Naive B cell (primary cell): ENCODE measurements around the gene LMTK2. TPM values are rescaled to one million over a fixed set of nuclear protein-coding genes. Genes with fewer than 3 reads are reported as not detected.

ENCODE experiments used
- ATAC-seq, 2 donors: fragments of 150-1000 bp; cut with Tn5 transposase; 2 replicates each; pipeline ENCODE4 v1.10.0; 2021; ENCODE audit warnings: low read depth in 2 of 2, mild to moderate bottlenecking in 2 of 2, moderate library complexity in 2 of 2
- DNase-seq: peaks from one replicate; pipeline ENCODE4 v3.0.0; 2022
- H3K27ac Mint-ChIP-seq, 6 donors: one replicate each; pipeline ENCODE4 v1.8.0; 2020 to 2022; ENCODE audit warnings: mild to moderate bottlenecking in 6 of 6, mixed read lengths in 6 of 6, moderate library complexity in 5 of 6, inconsistent platforms in 2 of 6
- H3K27me3 Mint-ChIP-seq, 3 donors: one replicate each; pipeline ENCODE4 v1.8.0; 2021 to 2022; ENCODE audit warnings: mixed read lengths in 3 of 3, mild to moderate bottlenecking in 1 of 3
- H3K36me3 Mint-ChIP-seq, 2 donors: one replicate each; pipeline ENCODE4 v1.8.0; 2020 to 2022; ENCODE audit warnings: mixed read lengths in 2 of 2, inconsistent platforms in 1 of 2, mild to moderate bottlenecking in 1 of 2
- H3K4me1 Mint-ChIP-seq, 3 donors: one replicate each; pipeline ENCODE4 v1.8.0; 2020 to 2022; ENCODE audit warnings: mixed read lengths in 3 of 3, inconsistent platforms in 1 of 3, mild to moderate bottlenecking in 1 of 3, moderate library complexity in 1 of 3
- H3K4me3 Mint-ChIP-seq, 8 donors: one replicate each; pipeline ENCODE4 v1.8.0; 2020 to 2022; ENCODE audit warnings: mild to moderate bottlenecking in 8 of 8, mixed read lengths in 8 of 8, moderate library complexity in 8 of 8, inconsistent platforms in 2 of 8
- H3K9me3 Mint-ChIP-seq, 7 donors: one replicate each; pipeline ENCODE4 v1.8.0; 2020 to 2022; ENCODE audit warnings: mixed read lengths in 7 of 7, mild to moderate bottlenecking in 5 of 7, inconsistent platforms in 2 of 7, moderate library complexity in 1 of 7
- polyA plus RNA-seq, 6 donors: library from polyadenylated mRNA; unstranded; fragments of 300-500 nt; fragmentation: Illumina TruSeq; gene quantifications; one replicate each; pipeline ENCODE4 v1.2.3, GENCODE V29; 2021; ENCODE audit warnings: low read depth in 6 of 6

The LMTK2 gene
- polyA plus RNA-seq, 6 donors from 2014 or later = 1.4 to 3.5 (median 2.0) TPM

GRCh38 chr7:98177553-98177952, 70.9 kb downstream of the LMTK2 start:
- ATAC-seq (no peak), DNase-seq (no peak)
- Mint-ChIP-seq H3K4me3 (no peak overlapping the region), H3K27me3 (no peaks in the 10 kb centered on the region), H3K9me3 (no peaks in the 10 kb centered on the region), H3K4me1 (no peaks in the 10 kb centered on the region), H3K27ac (no peak overlapping the region), H3K36me3 (peaks cover 12 to 14% of the 10 kb centered on the region in 2 donors)

DNA sequence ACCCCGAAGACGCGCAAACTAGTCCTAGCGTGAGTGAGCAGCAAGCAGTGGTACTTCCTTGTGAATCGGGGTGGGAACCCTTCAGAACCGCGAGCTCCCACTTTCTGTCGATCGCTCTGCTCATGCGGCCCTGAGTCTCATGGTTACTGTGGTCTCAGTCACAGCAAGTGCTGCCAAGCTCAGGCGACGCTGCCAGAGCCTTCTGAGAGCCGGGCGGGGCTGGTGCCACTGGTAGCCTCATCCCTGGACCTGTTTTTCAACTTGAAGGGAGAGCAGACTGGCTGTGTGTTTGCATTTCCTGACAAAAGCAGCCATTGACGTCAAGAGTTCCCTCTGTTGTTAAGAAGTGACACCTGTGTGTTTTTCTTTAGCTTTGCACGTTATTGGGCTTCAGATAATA, 71.7 kb downstream of the LMTK2 start:
- ATAC-seq (no peak), DNase-seq (no peak)
- Mint-ChIP-seq H3K27me3 (no peaks in the 10 kb centered on the region), H3K4me1 (no peaks in the 10 kb centered on the region), H3K27ac (no peak overlapping the region), H3K4me3 (no peak overlapping the region), H3K36me3 (peaks cover 12 to 14% of the 10 kb centered on the region in 2 donors), H3K9me3 (no peaks in the 10 kb centered on the region)

GRCh38 chr7:98178762-98179490, 72.3 kb downstream of the LMTK2 start:
- H3K36me3 Mint-ChIP-seq = peaks cover 12 to 14% of the 10 kb centered on the region in 2 donors
- H3K9me3 Mint-ChIP-seq = peaks cover 0 to 1% (median 0%) of the 10 kb centered on the region in 7 donors
- no peak overlapping the region for H3K4me3 Mint-ChIP-seq
- H3K27ac Mint-ChIP-seq = no peak overlapping the region
- no peaks in the 10 kb centered on the region for H3K27me3 Mint-ChIP-seq
- H3K4me1 Mint-ChIP-seq = no peaks in the 10 kb centered on the region
- ATAC-seq = no peak
- no peak for DNase-seq

DNA sequence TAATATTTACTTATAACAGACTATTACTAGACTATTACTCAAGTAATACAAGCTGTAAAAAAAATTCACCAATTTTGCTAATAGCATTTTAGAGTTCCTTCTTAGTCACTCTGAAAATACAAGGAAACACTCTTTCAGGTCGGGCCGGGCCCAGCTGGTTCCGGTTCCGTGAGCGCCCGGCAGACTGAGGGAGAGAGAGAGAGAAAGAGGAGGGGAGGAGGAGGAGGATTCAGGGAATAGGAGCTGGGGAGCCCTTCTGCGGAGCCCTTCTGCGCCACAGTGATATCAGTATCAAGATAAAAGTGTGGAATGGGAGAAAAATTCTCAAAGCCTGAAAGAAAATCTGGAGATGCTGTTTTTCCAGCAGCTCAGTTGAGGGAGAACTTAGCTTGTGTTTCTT, 74.1 kb downstream of the LMTK2 start:
- H3K27ac Mint-ChIP-seq = no peak overlapping the region
- no peak overlapping the region for H3K4me3 Mint-ChIP-seq
- H3K4me1 Mint-ChIP-seq = no peaks in the 10 kb centered on the region
- H3K27me3 Mint-ChIP-seq = no peaks in the 10 kb centered on the region
- no peak for ATAC-seq
- H3K9me3 Mint-ChIP-seq = peaks cover 0 to 1% (median 0%) of the 10 kb centered on the region in 7 donors
- H3K36me3 Mint-ChIP-seq = peaks cover 0 to 10% of the 10 kb centered on the region in 2 donors
- no peak for DNase-seq

DNA sequence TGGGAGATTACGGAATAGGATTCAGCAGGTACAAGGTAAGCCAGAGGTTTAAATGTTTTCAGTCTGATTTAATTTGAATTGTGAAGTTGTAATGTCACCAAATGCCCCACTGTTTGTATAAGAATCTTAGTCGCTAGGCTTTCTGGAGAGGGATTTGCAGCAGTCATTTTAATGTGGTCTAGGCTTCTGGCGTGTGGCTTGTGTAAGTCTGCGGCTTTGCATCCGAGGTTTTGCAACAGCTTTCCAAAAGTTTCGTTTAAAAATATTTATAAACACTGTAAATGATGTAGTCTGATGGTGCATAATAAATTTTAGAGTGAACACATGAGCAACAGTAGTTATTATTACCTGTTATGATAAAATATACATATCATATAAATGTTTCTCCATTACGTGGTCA, 78.4 kb downstream of the LMTK2 start:
- H3K9me3 Mint-ChIP-seq = peaks cover 0 to 4% (median 1%) of the 10 kb centered on the region in 7 donors
- H3K4me1 Mint-ChIP-seq = peaks cover 5 to 18% (median 17%) of the 10 kb centered on the region in 3 donors
- H3K36me3 Mint-ChIP-seq = peaks cover 17 to 23% of the 10 kb centered on the region in 2 donors
- no peak for DNase-seq
- H3K27me3 Mint-ChIP-seq = peaks cover 0 to 5% (median 0%) of the 10 kb centered on the region in 3 donors
- no peak for ATAC-seq
- no peak overlapping the region for H3K4me3 Mint-ChIP-seq
- H3K27ac Mint-ChIP-seq = no peak overlapping the region

GRCh38 chr7:98186452-98187137, 79.9 kb downstream of the LMTK2 start:
- H3K9me3 Mint-ChIP-seq = peaks cover 0 to 4% (median 1%) of the 10 kb centered on the region in 7 donors
- peaks cover 20 to 30% of the 10 kb centered on the region in 2 donors for H3K36me3 Mint-ChIP-seq
- H3K27me3 Mint-ChIP-seq = peaks cover 0 to 6% (median 5%) of the 10 kb centered on the region in 3 donors
- peak overlapping the region in 1 of 6 donors; percentile 65 for H3K27ac Mint-ChIP-seq
- DNase-seq (no peak), ATAC-seq (peak in 1 of 2 donors; percentile 18)
- no peak overlapping the region for H3K4me3 Mint-ChIP-seq
- peaks cover 5 to 23% (median 17%) of the 10 kb centered on the region in 3 donors for H3K4me1 Mint-ChIP-seq

DNA sequence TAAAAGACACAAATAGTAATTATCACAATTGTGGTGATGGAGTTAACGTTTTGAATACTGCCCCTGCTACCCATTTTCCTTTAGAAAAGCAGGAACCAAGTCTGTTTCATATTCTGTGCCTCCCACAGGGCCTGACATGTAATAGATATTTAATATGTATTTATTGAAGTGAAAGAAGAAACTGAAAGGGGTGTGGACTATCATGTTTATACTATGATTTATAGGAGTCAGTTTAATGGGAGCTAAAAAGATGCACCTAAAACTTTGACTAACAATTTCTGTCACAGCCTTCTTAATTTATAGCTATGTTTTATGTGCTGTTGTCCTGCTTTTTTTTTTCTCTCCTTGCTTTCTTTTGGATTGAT, 80.5 kb downstream of the LMTK2 start:
- H3K36me3 Mint-ChIP-seq = peaks cover 25 to 30% of the 10 kb centered on the region in 2 donors
- no peak overlapping the region for H3K27ac Mint-ChIP-seq
- peak; percentile 38 to 77 for ATAC-seq
- peaks cover 0 to 6% (median 5%) of the 10 kb centered on the region in 3 donors for H3K27me3 Mint-ChIP-seq
- no peak overlapping the region for H3K4me3 Mint-ChIP-seq
- H3K4me1 Mint-ChIP-seq = peaks cover 5 to 23% (median 17%) of the 10 kb centered on the region in 3 donors
- no peak for DNase-seq
- H3K9me3 Mint-ChIP-seq = peaks cover 0 to 4% (median 1%) of the 10 kb centered on the region in 7 donors

DNA sequence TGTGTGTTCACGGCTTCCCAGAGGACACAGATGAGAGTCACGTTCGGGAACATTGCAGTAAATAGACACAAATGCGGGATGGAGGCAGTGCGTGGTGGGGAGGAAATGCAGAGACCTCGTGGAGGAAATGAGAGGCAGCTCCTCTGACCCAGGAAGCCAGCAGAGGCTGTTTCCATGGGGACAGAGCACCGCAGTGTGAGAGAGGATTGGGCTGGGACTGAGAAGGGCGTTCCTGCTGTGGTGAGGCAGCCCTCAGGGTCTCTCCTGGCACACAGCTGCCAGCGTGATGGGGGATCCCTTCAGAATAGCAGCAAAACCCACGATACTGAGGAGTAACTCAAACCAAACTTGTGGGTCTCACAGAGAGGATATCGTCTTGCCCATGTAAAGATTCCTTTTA, 82.9 kb downstream of the LMTK2 start:
- ATAC-seq = no peak
- Mint-ChIP-seq H3K27me3 (peaks cover 0 to 6% (median 5%) of the 10 kb centered on the region in 3 donors), H3K36me3 (peaks cover 28 to 39% of the 10 kb centered on the region in 2 donors), H3K4me3 (peak overlapping the region in 1 of 8 donors; percentile 40), H3K27ac (no peak overlapping the region), H3K4me1 (peaks cover 5 to 23% (median 17%) of the 10 kb centered on the region in 3 donors), H3K9me3 (peaks cover 0 to 4% (median 0%) of the 10 kb centered on the region in 7 donors)
- DNase-seq = no peak

DNA sequence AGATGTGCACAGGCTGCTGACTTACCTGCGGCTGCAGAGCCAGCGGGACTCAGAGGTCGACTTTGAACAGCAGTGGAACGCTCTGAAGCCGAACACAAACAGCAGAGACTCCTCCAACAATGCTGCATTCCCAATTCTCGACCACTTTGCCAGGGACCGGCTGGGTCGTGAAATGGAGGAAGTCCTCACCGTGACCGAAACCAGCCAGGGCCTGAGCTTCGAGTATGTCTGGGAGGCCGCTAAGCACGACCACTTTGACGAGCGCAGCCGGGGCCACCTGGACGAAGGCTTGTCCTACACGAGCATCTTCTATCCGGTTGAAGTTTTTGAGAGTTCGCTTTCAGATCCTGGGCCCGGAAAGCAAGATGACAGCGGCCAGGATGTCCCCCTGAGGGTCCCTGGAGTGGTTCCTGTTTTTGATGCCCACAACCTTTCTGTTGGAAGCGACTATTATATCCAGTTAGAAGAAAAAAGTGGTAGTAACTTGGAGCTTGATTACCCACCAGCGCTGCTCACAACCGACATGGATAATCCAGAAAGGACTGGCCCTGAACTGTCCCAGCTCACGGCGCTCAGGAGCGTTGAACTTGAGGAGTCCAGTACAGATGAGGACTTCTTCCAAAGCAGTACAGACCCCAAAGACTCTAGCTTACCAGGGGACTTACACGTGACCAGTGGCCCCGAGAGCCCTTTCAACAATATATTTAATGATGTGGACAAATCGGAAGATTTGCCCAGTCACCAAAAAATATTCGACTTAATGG, 85.2 kb downstream of the LMTK2 start:
- Mint-ChIP-seq H3K36me3 (peaks cover 34 to 47% of the 10 kb centered on the region in 2 donors), H3K27ac (no peak overlapping the region), H3K9me3 (peaks cover 0 to 4% (median 0%) of the 10 kb centered on the region in 7 donors), H3K27me3 (peaks cover 0 to 12% (median 10%) of the 10 kb centered on the region in 3 donors), H3K4me1 (peaks cover 11 to 14% (median 14%) of the 10 kb centered on the region in 3 donors), H3K4me3 (no peak overlapping the region)
- ATAC-seq (no peak), DNase-seq (no peak)

GRCh38 chr7:98192781-98193457, 86.3 kb downstream of the LMTK2 start:
- Mint-ChIP-seq H3K36me3 (peaks cover 32 to 44% of the 10 kb centered on the region in 2 donors), H3K27ac (no peak overlapping the region), H3K4me1 (peaks cover 5 to 12% (median 9%) of the 10 kb centered on the region in 3 donors), H3K4me3 (no peak overlapping the region), H3K27me3 (peaks cover 0 to 13% (median 10%) of the 10 kb centered on the region in 3 donors), H3K9me3 (peaks cover 0 to 5% (median 0%) of the 10 kb centered on the region in 7 donors)
- ATAC-seq (no peak), DNase-seq (no peak)

DNA sequence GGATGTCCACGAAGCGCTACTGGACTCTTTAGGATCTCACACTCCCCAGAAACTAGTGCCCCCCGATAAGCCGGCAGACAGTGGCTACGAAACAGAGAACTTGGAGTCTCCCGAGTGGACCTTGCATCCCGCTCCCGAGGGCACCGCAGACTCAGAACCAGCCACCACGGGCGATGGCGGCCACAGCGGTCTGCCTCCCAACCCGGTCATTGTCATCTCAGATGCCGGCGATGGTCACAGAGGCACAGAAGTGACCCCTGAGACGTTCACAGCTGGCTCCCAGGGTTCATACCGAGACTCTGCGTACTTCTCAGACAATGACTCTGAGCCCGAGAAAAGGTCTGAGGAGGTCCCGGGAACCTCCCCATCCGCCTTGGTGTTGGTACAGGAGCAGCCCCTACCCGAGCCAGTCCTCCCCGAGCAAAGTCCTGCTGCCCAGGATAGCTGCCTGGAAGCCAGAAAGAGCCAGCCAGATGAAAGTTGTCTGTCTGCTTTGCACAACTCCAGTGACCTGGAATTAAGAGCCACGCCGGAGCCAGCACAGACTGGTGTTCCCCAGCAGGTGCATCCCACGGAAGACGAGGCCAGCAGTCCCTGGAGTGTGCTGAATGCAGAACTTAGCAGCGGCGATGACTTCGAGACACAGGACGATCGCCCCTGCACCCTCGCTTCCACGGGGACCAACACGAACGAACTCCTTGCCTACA, 87.0 kb downstream of the LMTK2 start:
- Mint-ChIP-seq H3K9me3 (peaks cover 0 to 5% (median 0%) of the 10 kb centered on the region in 7 donors), H3K27ac (no peak overlapping the region), H3K4me1 (peaks cover 5 to 12% (median 5%) of the 10 kb centered on the region in 3 donors), H3K27me3 (peaks cover 0 to 13% (median 10%) of the 10 kb centered on the region in 3 donors), H3K36me3 (peaks cover 28 to 37% of the 10 kb centered on the region in 2 donors), H3K4me3 (no peak overlapping the region)
- no peak for DNase-seq
- ATAC-seq = no peak

DNA sequence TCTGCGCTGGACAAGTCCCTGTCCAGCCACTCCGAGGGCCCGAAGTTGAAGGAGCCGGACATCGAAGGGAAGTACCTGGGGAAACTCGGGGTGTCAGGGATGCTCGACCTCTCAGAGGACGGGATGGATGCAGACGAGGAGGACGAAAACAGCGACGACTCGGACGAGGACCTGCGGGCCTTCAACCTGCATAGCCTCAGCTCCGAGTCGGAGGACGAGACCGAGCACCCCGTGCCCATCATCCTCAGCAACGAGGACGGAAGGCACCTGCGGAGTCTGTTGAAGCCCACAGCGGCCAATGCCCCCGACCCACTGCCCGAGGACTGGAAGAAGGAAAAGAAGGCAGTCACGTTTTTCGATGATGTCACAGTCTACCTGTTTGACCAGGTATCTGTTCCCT, 87.5 kb downstream of the LMTK2 start:
- Mint-ChIP-seq H3K4me1 (peaks cover 8 to 14% (median 10%) of the 10 kb centered on the region in 3 donors), H3K36me3 (peaks cover 23 to 31% of the 10 kb centered on the region in 2 donors), H3K4me3 (no peak overlapping the region), H3K27me3 (peaks cover 0 to 16% (median 6%) of the 10 kb centered on the region in 3 donors), H3K27ac (no peak overlapping the region), H3K9me3 (peaks cover 0 to 7% (median 2%) of the 10 kb centered on the region in 7 donors)
- DNase-seq (no peak), ATAC-seq (no peak)
